BLaER1 treated with 17β-estradiol and CSF1 and Interleukin-3, amounts not matched to agents 10 nM and 100 nM (cell line): Measurements from ENCODE around the gene SNX32.

ENCODE experiments used
- H3K27ac ChIP-seq, 11 experiments: shearing (Covaris generic); formaldehyde crosslinking; 2 replicates each; pipeline ENCODE4 v1.8.1; 2022
- H3K27me3 ChIP-seq, 11 experiments: shearing (Covaris generic); formaldehyde crosslinking; 2 replicates each; pipeline ENCODE4 v1.8.1; 2022
- H3K36me3 ChIP-seq, 11 experiments: shearing (Covaris generic); formaldehyde crosslinking; 2 replicates each; pipeline ENCODE4 v1.8.1; 2022
- H3K4me1 ChIP-seq, 10 experiments: shearing (Covaris generic); formaldehyde crosslinking; 2 replicates each; pipeline ENCODE4 v1.8.1; 2022
- H3K4me2 ChIP-seq, 11 experiments: shearing (Covaris generic); formaldehyde crosslinking; 2 replicates each; pipeline ENCODE4 v1.8.1; 2022
- H3K4me3 ChIP-seq, 10 experiments: shearing (Covaris generic); formaldehyde crosslinking; 2 replicates each; pipeline ENCODE4 v1.8.1; 2022
- H3K9ac ChIP-seq, 11 experiments: shearing (Covaris generic); formaldehyde crosslinking; 2 replicates each; pipeline ENCODE4 v1.8.1; 2022
- H3K9me3 ChIP-seq, 11 experiments: shearing (Covaris generic); formaldehyde crosslinking; replicated peaks in 1 of 11; 2 replicates each; pipeline ENCODE4 v1.8.1; 2022
- H4K20me1 ChIP-seq, 11 experiments: shearing (Covaris generic); formaldehyde crosslinking; 2 replicates each; pipeline ENCODE4 v1.8.1; 2022
- Cebpa-rat ChIP-seq, 11 experiments: shearing (Covaris generic); IDR thresholded peaks; 2 replicates each; pipeline ENCODE4 v1.8.1; 2022

Gene SNX32

GRCh38 chr11:65873318-65874156 lies 39.8 kb downstream of the SNX32 start:
- Histone ChIP-seq H3K4me2 (peak overlapping the region; percentile 88 to 100 (median 98)), H3K4me1 (peaks cover 46 to 71% (median 58%) of the 10 kb centered on the region in 10 experiments), H3K4me3 (peak overlapping the region; percentile 51 to 72 (median 58)), H3K27ac (peak overlapping the region; percentile 36 to 72 (median 56); a peak in 20 of 22 replicates), H3K27me3 (peaks cover 0 to 33% (median 21%) of the 10 kb centered on the region in 11 experiments; a peak in 19 of 22 replicates), H4K20me1 (peaks cover 0 to 32% (median 24%) of the 10 kb centered on the region in 11 experiments; a peak in 17 of 22 replicates), H3K9ac (peak overlapping the region; percentile 52 to 80 (median 74)), H3K9me3 (no peaks in the 10 kb centered on the region), H3K36me3 (peaks cover 0 to under 1% (median 0%) of the 10 kb centered on the region in 11 experiments; a peak in 1 of 22 replicates)
- no peak for TF ChIP-seq Cebpa-rat (IDR thresholded peaks at IDR 0.05)

- H3K4me1 ChIP-seq, result peaks cover 32 to 68% (median 52%) of the 10 kb centered on the region in 10 experiments
- TF ChIP-seq Cebpa-rat (IDR thresholded peaks at IDR 0.05), result no peak
- peak within 1 kb of the TSS in 8 of 11 experiments; percentile 2 to 58 (median 42); a peak in 10 of 22 replicates for H3K27ac ChIP-seq
- H3K36me3 ChIP-seq, result peaks cover 24 to 33% (median 26%) of the 10 kb centered on the region in 11 experiments
- peak within 1 kb of the TSS in 9 of 11 experiments; percentile 4 to 57 (median 38); a peak in 10 of 22 replicates for H3K9ac ChIP-seq
- H4K20me1 ChIP-seq, result peaks cover 0 to 29% (median 12%) of the 10 kb centered on the region in 11 experiments; a peak in 12 of 22 replicates
- H3K4me2 ChIP-seq, result peak within 1 kb of the TSS; percentile 68 to 94 (median 88)
- no peaks in the 10 kb centered on the region for H3K27me3 ChIP-seq
- H3K9me3 ChIP-seq, result no peaks in the 10 kb centered on the region
- peak within 1 kb of the TSS in 3 of 10 experiments; percentile 25 to 47 (median 36); a peak in 2 of 20 replicates for H3K4me3 ChIP-seq
These were observed 45.9 kb downstream of the SNX32 start, which contains the start of gene CTSW for GRCh38 chr11:65879617-65880016. Gene CTSW (plus strand): TSS chr11:65879837. CDS start chr11:65879855, 18 bp downstream.

DNA sequence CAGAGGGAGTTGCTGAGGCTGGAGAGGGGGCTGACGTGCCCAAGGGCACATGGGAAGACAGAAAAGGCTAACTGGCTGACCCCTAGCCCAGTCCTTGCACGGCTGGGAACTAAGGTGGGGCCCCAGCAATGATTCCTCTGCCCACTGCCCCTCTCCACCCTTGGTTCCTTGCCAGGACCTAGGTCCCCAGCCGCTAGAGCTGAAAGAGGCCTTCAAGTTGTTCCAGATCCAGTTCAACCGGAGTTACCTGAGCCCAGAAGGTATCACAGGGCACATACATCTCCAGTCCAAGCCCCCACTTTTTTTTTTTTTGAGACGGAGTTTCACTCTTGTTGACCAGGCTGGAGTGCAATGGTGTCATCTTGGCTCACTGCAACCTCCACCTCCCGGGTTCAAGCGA lies 46.3 kb downstream of the SNX32 start:
- Histone ChIP-seq H3K9me3 (no peaks in the 10 kb centered on the region), H3K27me3 (no peaks in the 10 kb centered on the region), H3K9ac (peak overlapping the region in 7 of 11 experiments; percentile 4 to 53 (median 15); a peak in 7 of 22 replicates), H3K27ac (peak overlapping the region in 5 of 11 experiments; percentile 13 to 48 (median 41); a peak in 7 of 22 replicates), H4K20me1 (peaks cover 0 to 34% (median 15%) of the 10 kb centered on the region in 11 experiments; a peak in 15 of 22 replicates), H3K4me2 (peak overlapping the region; percentile 55 to 94 (median 86)), H3K4me3 (peak overlapping the region in 3 of 10 experiments; percentile 25 to 47 (median 36); a peak in 2 of 20 replicates), H3K4me1 (peaks cover 36 to 72% (median 56%) of the 10 kb centered on the region in 10 experiments), H3K36me3 (peaks cover 26 to 37% (median 30%) of the 10 kb centered on the region in 11 experiments)
- no peak for TF ChIP-seq Cebpa-rat (IDR thresholded peaks at IDR 0.05)

DNA sequence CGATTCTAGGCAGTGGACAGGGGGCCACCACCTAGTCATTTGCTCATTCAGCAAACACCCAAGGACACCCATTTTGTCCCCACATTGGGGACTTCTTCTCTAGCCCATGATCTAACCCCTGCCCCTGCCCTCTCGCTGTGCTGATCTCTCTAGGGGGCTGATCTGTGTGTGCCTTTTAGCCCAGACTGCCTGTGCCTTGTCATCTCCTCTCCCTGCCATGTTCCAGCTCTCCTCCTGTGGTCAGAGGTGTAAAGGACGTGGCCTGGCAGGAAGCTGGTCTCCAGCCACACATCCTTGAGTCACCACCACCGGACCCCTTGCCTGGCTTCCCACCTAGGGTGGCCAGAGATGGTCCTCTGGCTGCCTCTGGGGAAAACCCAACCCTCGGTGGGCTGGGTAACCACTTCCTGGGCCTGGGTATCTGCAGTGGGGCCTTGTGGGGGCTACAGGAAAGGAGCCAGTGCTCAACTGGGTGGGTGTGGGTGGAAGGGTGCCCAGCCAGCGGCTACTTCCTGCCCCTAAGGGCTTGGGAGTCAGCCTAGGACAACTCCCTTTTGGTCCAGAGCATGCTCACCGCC lies 47.2 kb downstream of the SNX32 start:
- Histone ChIP-seq H3K9ac (peak overlapping the region in 9 of 11 experiments; percentile 6 to 57 (median 38); a peak in 12 of 22 replicates), H3K4me1 (peaks cover 45 to 81% (median 65%) of the 10 kb centered on the region in 10 experiments), H3K27ac (peak overlapping the region in 8 of 11 experiments; percentile 2 to 58 (median 34); a peak in 13 of 22 replicates), H3K4me3 (peak overlapping the region in 2 of 10 experiments; percentile 7 to 54; a peak in 1 of 20 replicates), H3K27me3 (no peaks in the 10 kb centered on the region), H4K20me1 (peaks cover 0 to 43% (median 22%) of the 10 kb centered on the region in 11 experiments; a peak in 15 of 22 replicates), H3K9me3 (no peaks in the 10 kb centered on the region), H3K36me3 (peaks cover 35 to 46% (median 39%) of the 10 kb centered on the region in 11 experiments), H3K4me2 (peak overlapping the region; percentile 68 to 94 (median 88))
- TF ChIP-seq Cebpa-rat (IDR thresholded peaks at IDR 0.05), result no peak

DNA sequence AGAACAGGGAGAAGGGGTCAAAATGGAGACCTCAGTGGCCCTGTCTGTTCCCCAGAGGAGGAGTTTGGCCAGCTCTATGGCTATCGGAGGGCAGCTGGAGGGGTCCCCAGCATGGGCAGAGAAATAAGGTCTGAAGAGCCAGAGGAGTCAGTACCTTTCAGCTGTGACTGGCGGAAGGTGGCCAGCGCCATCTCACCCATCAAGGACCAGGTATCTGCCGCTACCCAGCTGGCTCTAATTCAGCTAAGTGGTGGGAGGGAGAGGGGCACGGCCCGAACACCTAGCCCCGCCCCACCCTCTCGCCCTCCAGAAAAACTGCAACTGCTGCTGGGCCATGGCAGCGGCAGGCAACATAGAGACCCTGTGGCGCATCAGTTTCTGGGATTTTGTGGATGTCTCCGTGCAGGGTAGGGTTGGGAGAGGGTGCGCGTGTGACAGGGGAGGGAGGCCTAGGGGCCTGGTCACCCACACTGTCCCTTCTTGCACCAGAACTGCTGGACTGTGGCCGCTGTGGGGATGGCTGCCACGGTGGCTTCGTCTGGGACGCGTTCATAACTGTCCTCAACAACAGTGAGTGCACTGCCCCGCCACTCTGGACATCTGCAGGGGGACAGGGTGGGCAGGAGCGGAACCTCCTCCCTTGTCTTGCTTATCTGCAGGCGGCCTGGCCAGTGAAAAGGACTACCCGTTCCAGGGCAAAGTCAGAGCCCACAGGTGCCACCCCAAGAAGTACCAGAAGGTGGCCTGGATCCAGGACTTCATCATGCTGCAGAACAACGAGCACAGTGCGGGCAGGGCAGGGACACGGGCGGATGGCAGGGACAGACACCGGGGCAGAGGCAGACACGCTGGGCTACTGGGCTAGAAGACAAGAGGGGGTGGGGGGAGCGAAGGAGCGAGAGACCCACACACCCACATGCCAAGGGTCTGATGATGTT lies 48.6 kb downstream of the SNX32 start:
- H4K20me1 ChIP-seq, result peaks cover 0 to 56% (median 28%) of the 10 kb centered on the region in 11 experiments; a peak in 15 of 22 replicates
- H3K9ac ChIP-seq, result peak overlapping the region in 7 of 11 experiments; percentile 6 to 57 (median 49); a peak in 3 of 22 replicates
- H3K27ac ChIP-seq, result peak overlapping the region in 1 of 11 experiments; percentile 51; a peak in 2 of 22 replicates
- H3K4me3 ChIP-seq, result no peak overlapping the region
- H3K36me3 ChIP-seq, result peaks cover 45 to 60% (median 50%) of the 10 kb centered on the region in 11 experiments
- no peak for TF ChIP-seq Cebpa-rat (IDR thresholded peaks at IDR 0.05)
- H3K4me2 ChIP-seq, result peak overlapping the region; percentile 68 to 94 (median 88); a peak in 20 of 22 replicates
- H3K27me3 ChIP-seq, result no peaks in the 10 kb centered on the region
- peaks cover 59 to 84% (median 77%) of the 10 kb centered on the region in 10 experiments for H3K4me1 ChIP-seq
- H3K9me3 ChIP-seq, result no peaks in the 10 kb centered on the region

- Histone ChIP-seq H3K9ac (0 out of 22 replicates have a peak overlapping the region, but pooled peaks of 1 of the 11 experiments have one; percentile 1), H3K27ac (no peak overlapping the region), H4K20me1 (peaks cover 0 to 58% (median 28%) of the 10 kb centered on the region in 11 experiments; a peak in 16 of 22 replicates), H3K36me3 (peaks cover 45 to 60% (median 50%) of the 10 kb centered on the region in 11 experiments), H3K4me3 (no peak overlapping the region), H3K9me3 (no peaks in the 10 kb centered on the region), H3K4me1 (peaks cover 64 to 86% (median 81%) of the 10 kb centered on the region in 10 experiments), H3K4me2 (no peak overlapping the region), H3K27me3 (no peaks in the 10 kb centered on the region)
- TF ChIP-seq Cebpa-rat (IDR thresholded peaks at IDR 0.05), result no peak
These were observed 49.4 kb downstream of the SNX32 start for GRCh38 chr11:65883058-65883761.
